GM23338 (cell line): ENCODE measurements around the gene ZNF335.

ENCODE experiments used
- CREB1 ChIP-seq: fragments of 250-450 bp; sonication (Bioruptor Pico); IDR thresholded peaks from 2 replicates; pipeline ENCODE4 v1.5.0; 2020; ENCODE audit warnings: low read depth, mild to moderate bottlenecking, moderate library complexity
- EZH2 ChIP-seq: fragments of 200-600 bp; sonication (generic); IDR thresholded peaks from one replicate; pipeline ENCODE4 v1.8.0; 2017; ENCODE audit warnings: antibody characterized with exemption, mild to moderate bottlenecking, low read depth; ENCODE audit not compliant: unreplicated experiment
- EZH2phosphoT487 ChIP-seq: fragments of 200-600 bp; sonication (generic); IDR thresholded peaks from one replicate; pipeline ENCODE4 v1.8.1; 2018; ENCODE audit warnings: antibody characterized with exemption; ENCODE audit not compliant: unreplicated experiment
- JUNB ChIP-seq: IDR thresholded peaks from one replicate; pipeline ENCODE4 v1.6.1; 2016; ENCODE audit warnings: antibody characterized with exemption; ENCODE audit not compliant: unreplicated experiment
- POLR2AphosphoS5 ChIP-seq: IDR thresholded peaks from 2 replicates; pipeline ENCODE4 v1.6.1; 2016; ENCODE audit warnings: antibody characterized with exemption, low read depth
- ZNF114 ChIP-seq: fragments of 250-450 bp; sonication (Bioruptor Pico); IDR thresholded peaks from 2 replicates; pipeline ENCODE4 v1.5.0; 2020; ENCODE audit warnings: mild to moderate bottlenecking, moderate library complexity
- TF ChIP-seq, protein P1 (sequence below), 2 experiments: fragments of 200-600 bp in 1 of 2; sonication (generic) in 1 of 2; conservative IDR thresholded peaks; 2 replicates each; pipeline versions ENCODE4 v1.5.1 to v1.6.1; 2016 to 2017; ENCODE audit warnings: antibody characterized with exemption in 2 of 2, low read depth in 2 of 2, mild to moderate bottlenecking in 2 of 2, moderate library complexity in 1 of 2
- TF ChIP-seq, protein P2 (sequence below): IDR thresholded peaks from one replicate; pipeline ENCODE4 v1.6.1; 2018; ENCODE audit warnings: antibody characterized with exemption; ENCODE audit not compliant: unreplicated experiment

DNA sequence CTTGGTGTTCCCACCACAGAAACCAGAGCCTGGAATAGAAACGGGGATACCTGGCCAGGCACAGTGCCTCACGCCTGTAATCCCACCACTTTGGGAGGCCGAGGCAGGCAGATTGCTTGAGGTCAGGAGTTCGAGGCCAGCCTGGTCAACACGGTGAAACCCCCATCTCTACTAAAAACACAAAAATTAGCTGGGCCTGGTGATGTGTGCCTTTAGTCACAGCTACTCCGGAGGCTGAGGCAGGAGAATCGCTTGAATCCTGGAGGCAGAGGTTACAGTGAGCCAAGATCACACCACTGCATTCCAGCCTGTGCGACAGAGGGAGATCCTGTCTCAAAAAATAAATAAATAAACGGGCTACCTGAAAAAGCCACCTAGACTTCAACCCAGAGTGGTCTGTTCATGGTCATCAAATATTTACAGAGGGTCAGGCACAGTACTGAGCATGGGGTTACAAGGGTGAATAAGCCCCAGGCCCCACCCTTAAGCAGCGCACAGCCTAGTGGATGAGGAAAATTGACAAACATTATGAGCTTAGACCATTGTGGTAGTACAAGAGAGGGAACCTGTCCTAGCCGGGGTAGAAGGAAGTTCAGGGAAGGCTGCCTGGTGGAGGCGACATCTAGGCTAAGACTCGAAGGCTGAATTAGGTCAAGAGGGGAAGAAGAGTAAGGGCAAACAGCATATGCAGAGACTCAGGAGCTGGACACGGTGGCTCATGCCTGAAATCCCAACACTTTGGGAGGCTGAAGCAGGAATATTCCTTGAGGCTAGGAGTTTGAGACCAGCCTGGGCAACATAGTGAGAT is 44.7 kb downstream of the ZNF335 start:
- TF ChIP-seq, protein P1, sequence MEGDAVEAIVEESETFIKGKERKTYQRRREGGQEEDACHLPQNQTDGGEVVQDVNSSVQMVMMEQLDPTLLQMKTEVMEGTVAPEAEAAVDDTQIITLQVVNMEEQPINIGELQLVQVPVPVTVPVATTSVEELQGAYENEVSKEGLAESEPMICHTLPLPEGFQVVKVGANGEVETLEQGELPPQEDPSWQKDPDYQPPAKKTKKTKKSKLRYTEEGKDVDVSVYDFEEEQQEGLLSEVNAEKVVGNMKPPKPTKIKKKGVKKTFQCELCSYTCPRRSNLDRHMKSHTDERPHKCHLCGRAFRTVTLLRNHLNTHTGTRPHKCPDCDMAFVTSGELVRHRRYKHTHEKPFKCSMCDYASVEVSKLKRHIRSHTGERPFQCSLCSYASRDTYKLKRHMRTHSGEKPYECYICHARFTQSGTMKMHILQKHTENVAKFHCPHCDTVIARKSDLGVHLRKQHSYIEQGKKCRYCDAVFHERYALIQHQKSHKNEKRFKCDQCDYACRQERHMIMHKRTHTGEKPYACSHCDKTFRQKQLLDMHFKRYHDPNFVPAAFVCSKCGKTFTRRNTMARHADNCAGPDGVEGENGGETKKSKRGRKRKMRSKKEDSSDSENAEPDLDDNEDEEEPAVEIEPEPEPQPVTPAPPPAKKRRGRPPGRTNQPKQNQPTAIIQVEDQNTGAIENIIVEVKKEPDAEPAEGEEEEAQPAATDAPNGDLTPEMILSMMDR (conservative IDR thresholded peaks at IDR 0.05; ENCODE audit: low read depth in 2 of 2) = no peak
- TF ChIP-seq POLR2AphosphoS5 (no peak), EZH2 (no peak), EZH2phosphoT487 (no peak), CREB1 (CRISPR knock-in tag) (no peak), JUNB (no peak), ZNF114 (no peak)
- TF ChIP-seq, protein P2, sequence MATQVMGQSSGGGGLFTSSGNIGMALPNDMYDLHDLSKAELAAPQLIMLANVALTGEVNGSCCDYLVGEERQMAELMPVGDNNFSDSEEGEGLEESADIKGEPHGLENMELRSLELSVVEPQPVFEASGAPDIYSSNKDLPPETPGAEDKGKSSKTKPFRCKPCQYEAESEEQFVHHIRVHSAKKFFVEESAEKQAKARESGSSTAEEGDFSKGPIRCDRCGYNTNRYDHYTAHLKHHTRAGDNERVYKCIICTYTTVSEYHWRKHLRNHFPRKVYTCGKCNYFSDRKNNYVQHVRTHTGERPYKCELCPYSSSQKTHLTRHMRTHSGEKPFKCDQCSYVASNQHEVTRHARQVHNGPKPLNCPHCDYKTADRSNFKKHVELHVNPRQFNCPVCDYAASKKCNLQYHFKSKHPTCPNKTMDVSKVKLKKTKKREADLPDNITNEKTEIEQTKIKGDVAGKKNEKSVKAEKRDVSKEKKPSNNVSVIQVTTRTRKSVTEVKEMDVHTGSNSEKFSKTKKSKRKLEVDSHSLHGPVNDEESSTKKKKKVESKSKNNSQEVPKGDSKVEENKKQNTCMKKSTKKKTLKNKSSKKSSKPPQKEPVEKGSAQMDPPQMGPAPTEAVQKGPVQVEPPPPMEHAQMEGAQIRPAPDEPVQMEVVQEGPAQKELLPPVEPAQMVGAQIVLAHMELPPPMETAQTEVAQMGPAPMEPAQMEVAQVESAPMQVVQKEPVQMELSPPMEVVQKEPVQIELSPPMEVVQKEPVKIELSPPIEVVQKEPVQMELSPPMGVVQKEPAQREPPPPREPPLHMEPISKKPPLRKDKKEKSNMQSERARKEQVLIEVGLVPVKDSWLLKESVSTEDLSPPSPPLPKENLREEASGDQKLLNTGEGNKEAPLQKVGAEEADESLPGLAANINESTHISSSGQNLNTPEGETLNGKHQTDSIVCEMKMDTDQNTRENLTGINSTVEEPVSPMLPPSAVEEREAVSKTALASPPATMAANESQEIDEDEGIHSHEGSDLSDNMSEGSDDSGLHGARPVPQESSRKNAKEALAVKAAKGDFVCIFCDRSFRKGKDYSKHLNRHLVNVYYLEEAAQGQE = no peak
